ENCODE results near the gene PPP2R1A. TPM values are rescaled to one million over a fixed set of nuclear protein-coding genes. Genes with fewer than 3 reads are reported as not detected.
A peak's percentile ranks its signal among the peaks of the same experiment; 100 is the strongest.

Gene PPP2R1A
- total and polyA plus RNA-seq, 2 of the 13 experiments (the other 11 are each of a cell fraction or from before 2014, with no cell fraction given), result 86.7 to 130 TPM

DNA sequence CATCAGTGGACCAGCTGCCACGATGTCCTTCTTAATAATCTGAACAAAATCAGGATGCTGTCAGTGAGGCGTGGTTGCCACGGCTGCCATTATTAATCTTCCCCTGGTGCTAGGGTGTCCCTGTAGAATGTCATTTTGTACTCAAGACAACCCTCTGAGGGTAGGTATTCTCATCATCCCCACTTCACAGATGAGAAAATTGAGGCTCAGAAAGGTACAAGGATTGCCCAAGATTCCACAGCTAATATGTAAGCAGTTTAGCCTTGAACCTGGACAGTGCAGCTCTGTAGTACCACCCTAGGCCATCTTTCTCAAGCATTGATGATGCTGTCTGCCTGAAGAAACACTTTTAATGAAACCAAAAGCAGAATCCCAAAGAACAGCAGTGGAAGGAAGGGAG is 8.1 kb downstream of the PPP2R1A start:
- 97% methylated on average over 3 of the region's 3 CpGs for WGBS (ENCODE audit: low lambda C conversion rate)
- in situ Hi-C loops (cut with HindIII; ENCODE audit: extremely low pct_ligation_motif_present, low pct_unique_long_range_greater_than_20kb) (no loop called here), intact Hi-C loops (cut with micrococcal nuclease; ENCODE audit: unreplicated experiment) (no loop called here)
- DNase-seq (ENCODE audit: low spot score) (no peak), FAIRE-seq (no peak), ATAC-seq (no peak)
- Histone ChIP-seq H3K9me3 (ENCODE audit: low read length) (no peaks in the 10 kb centered on the region), H3K9ac (ENCODE audit: insufficient read depth, low read depth, low read length) (no peak overlapping the region), H3K79me2 (ENCODE audit: insufficient read depth, low read length) (peaks cover 74% of the 10 kb centered on the region), H3K36me3 (replicated peaks in 1 of 2; ENCODE audit: control insufficient read depth in 1 of 2, insufficient read depth in 2 of 2, low read length in 2 of 2) (peaks cover 20 to 82% of the 10 kb centered on the region in 2 experiments), H3K27ac (ENCODE audit: extremely low read length, insufficient read depth, low read length) (no peak overlapping the region), H3K27me3 (ENCODE audit: control insufficient read depth in 1 of 2, insufficient read depth in 2 of 2, low read length in 2 of 2) (no peaks in the 10 kb centered on the region), H2AFZ (ENCODE audit: low read length) (no peak overlapping the region), H3K4me1 (ENCODE audit: insufficient read depth, low read length) (peaks cover 9% of the 10 kb centered on the region), H4K20me1 (ENCODE audit: insufficient read depth, low read length) (peaks cover 6% of the 10 kb centered on the region), H3K4me3 (replicated peaks in 1 of 3; ENCODE audit: insufficient read depth in 1 of 3, low read depth in 2 of 3, low read length in 3 of 3) (no peak overlapping the region), H3K4me2 (ENCODE audit: low read depth, low read length) (no peak overlapping the region)
- CTCF ChIA-PET (ENCODE audit: low intra/inter-chr PET ratio, low total read pairs), result no interaction called here
- TF ChIP-seq, protein P1, sequence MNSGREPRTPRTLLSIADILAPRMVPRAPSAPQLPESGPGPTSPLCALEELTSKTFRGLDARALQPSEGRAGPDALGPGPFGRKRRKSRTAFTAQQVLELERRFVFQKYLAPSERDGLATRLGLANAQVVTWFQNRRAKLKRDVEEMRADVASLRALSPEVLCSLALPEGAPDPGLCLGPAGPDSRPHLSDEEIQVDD (CRISPR knock-in tag; IDR thresholded peaks at IDR 0.05; ENCODE audit: borderline replicate concordance), result no peak
- peak; percentile 88 for TF ChIP-seq ZNF629 (CRISPR knock-in tag; conservative IDR thresholded peaks at IDR 0.05)
- no peak for TF ChIP-seq ZSCAN31 (CRISPR knock-in tag; IDR thresholded peaks at IDR 0.05; ENCODE audit: low read depth)
- no peak for TF ChIP-seq TAF15 (IDR thresholded peaks at IDR 0.05; ENCODE audit: low read depth, low read length, poor library complexity, severe bottlenecking)
- POLR2A ChIA-PET, result interaction anchor here (2.2 kb wide), 1 partner anchor 9 kb away, joined by 10 read pairs; the partner anchor contains the start of gene PPP2R1A
- BruUV-seq (replicated peaks), result no TSS peak

DNA sequence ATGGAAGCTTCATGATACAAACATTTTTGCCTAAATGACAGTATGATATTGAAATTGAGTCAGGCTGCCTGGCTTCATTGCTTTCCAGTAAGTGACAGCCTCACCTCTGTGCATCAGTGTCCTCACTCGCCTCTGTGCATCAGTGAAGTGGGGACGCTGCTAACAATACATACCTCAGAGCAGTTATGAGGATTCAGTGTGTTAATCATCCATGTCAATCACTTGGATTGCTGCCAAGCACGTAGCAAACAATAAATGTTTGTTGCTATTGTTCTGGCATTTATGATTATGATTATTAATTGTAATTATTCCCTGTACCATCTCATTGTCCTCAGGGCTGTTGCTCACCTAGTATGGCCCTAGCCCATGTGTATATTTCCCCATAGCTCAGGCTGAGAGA is 8.8 kb downstream of the PPP2R1A start:
- in situ Hi-C loops (cut with HindIII; ENCODE audit: extremely low pct_ligation_motif_present, low pct_unique_long_range_greater_than_20kb), result no loop called here
- no peak for FAIRE-seq
- no peak for DNase-seq (ENCODE audit: low spot score)
- no peaks in the 10 kb centered on the region for H3K9me3 ChIP-seq (ENCODE audit: low read length)
- H4K20me1 ChIP-seq (ENCODE audit: insufficient read depth, low read length), result peaks cover 3% of the 10 kb centered on the region
- BruUV-seq (replicated peaks), result no TSS peak
- no peak overlapping the region for H2AFZ ChIP-seq (ENCODE audit: low read length)
- no peak overlapping the region for H3K9ac ChIP-seq (ENCODE audit: insufficient read depth, low read depth, low read length)
- H3K4me3 ChIP-seq (replicated peaks in 1 of 3; ENCODE audit: insufficient read depth in 1 of 3, low read depth in 2 of 3, low read length in 3 of 3), result no peak overlapping the region
- intact Hi-C loops (cut with micrococcal nuclease; ENCODE audit: unreplicated experiment), result no loop called here
- no peaks in the 10 kb centered on the region for H3K27me3 ChIP-seq (ENCODE audit: control insufficient read depth in 1 of 2, insufficient read depth in 2 of 2, low read length in 2 of 2)
- 100% methylated on average over 3 of the region's 3 CpGs for WGBS (ENCODE audit: low lambda C conversion rate)
- POLR2A ChIA-PET, result interaction anchor here (2.2 kb wide), 1 partner anchor 9 kb away, joined by 10 read pairs; the partner anchor contains the start of gene PPP2R1A
- peaks cover 67% of the 10 kb centered on the region for H3K79me2 ChIP-seq (ENCODE audit: insufficient read depth, low read length)
- CTCF ChIA-PET (ENCODE audit: low intra/inter-chr PET ratio, low total read pairs), result no interaction called here
- H3K4me2 ChIP-seq (ENCODE audit: low read depth, low read length), result no peak overlapping the region
- ATAC-seq, result no peak
- H3K27ac ChIP-seq (ENCODE audit: extremely low read length, insufficient read depth, low read length), result no peak overlapping the region
- H3K36me3 ChIP-seq (replicated peaks in 1 of 2; ENCODE audit: control insufficient read depth in 1 of 2, insufficient read depth in 2 of 2, low read length in 2 of 2), result peaks cover 24 to 86% of the 10 kb centered on the region in 2 experiments
- H3K4me1 ChIP-seq (ENCODE audit: insufficient read depth, low read length), result peaks cover 5% of the 10 kb centered on the region; the same call in 1 of the 2 replicates
- no peak for TF ChIP-seq ZNF264 (CRISPR knock-in tag; IDR thresholded peaks at IDR 0.05)
- TF ChIP-seq ZNF773 (CRISPR knock-in tag; IDR thresholded peaks at IDR 0.05; ENCODE audit: borderline replicate concordance), result no peak

Data from HepG2 (cell line).